Effector memory CD8-positive, alpha-beta T cell (primary cell): ENCODE measurements around the gene FAM170B.

Experiments
- ATAC-seq: fragments of 150-1000 bp; cut with Tn5 transposase; replicated peaks from 2 replicates; pipeline ENCODE4 v1.10.0; 2021; ENCODE audit warnings: mild to moderate bottlenecking, moderate library complexity
- DNase-seq, 3 experiments: peaks; one replicate each; pipeline ENCODE4 v3.0.0; 2021
- H3K27ac Mint-ChIP-seq, 2 donors: one replicate each; pipeline ENCODE4 v1.8.0; 2022; ENCODE audit warnings: mild to moderate bottlenecking in 2 of 2, mixed read lengths in 2 of 2, moderate library complexity in 2 of 2
- H3K27me3 Mint-ChIP-seq, 2 donors: one replicate each; pipeline ENCODE4 v1.8.0; 2022; ENCODE audit warnings: mixed read lengths in 2 of 2
- H3K36me3 Mint-ChIP-seq: one replicate; pipeline ENCODE4 v1.8.0; 2022; ENCODE audit warnings: mild to moderate bottlenecking, moderate library complexity, mixed read lengths; ENCODE audit not compliant: insufficient read depth
- H3K4me1 Mint-ChIP-seq, 2 donors: one replicate each; pipeline ENCODE4 v1.8.0; 2022; ENCODE audit warnings: low read depth in 2 of 2, mixed read lengths in 2 of 2
- H3K4me3 Mint-ChIP-seq, 2 donors: one replicate each; pipeline ENCODE4 v1.8.0; 2022; ENCODE audit warnings: mild to moderate bottlenecking in 2 of 2, mixed read lengths in 2 of 2, moderate library complexity in 2 of 2
- H3K9me3 Mint-ChIP-seq, 2 donors: one replicate each; pipeline ENCODE4 v1.8.0; 2022; ENCODE audit warnings: mixed read lengths in 2 of 2

FAM170B gene

GRCh38 chr10:49108656-49109055, 25.2 kb downstream of the FAM170B start:
- ATAC-seq (no peak), DNase-seq (no peak)
- Mint-ChIP-seq H3K4me1 (no peaks in the 10 kb centered on the region), H3K9me3 (peaks cover 0 to 2% of the 10 kb centered on the region in 2 donors), H3K27me3 (peaks cover 13 to 18% of the 10 kb centered on the region in 2 donors), H3K4me3 (no peak overlapping the region), H3K36me3 (no peaks in the 10 kb centered on the region), H3K27ac (no peak overlapping the region)

- no peak overlapping the region for H3K4me3 Mint-ChIP-seq
- H3K27me3 Mint-ChIP-seq, result peaks cover 11 to 18% of the 10 kb centered on the region in 2 donors
- DNase-seq, result no peak
- no peak for ATAC-seq
- no peak overlapping the region for H3K27ac Mint-ChIP-seq
- H3K36me3 Mint-ChIP-seq, result no peaks in the 10 kb centered on the region
- H3K4me1 Mint-ChIP-seq, result no peaks in the 10 kb centered on the region
- H3K9me3 Mint-ChIP-seq, result peaks cover 0 to 2% of the 10 kb centered on the region in 2 donors
Observed at GRCh38 chr10:49107887-49108267, 25.9 kb downstream of the FAM170B start.

- Mint-ChIP-seq H3K27me3 (peaks cover 11 to 18% of the 10 kb centered on the region in 2 donors), H3K36me3 (no peaks in the 10 kb centered on the region), H3K9me3 (peaks cover 0 to 2% of the 10 kb centered on the region in 2 donors), H3K27ac (no peak overlapping the region), H3K4me3 (no peak overlapping the region), H3K4me1 (no peaks in the 10 kb centered on the region)
- no peak for DNase-seq
- ATAC-seq, result no peak
Observed at GRCh38 chr10:49107111-49107886, 26.5 kb downstream of the FAM170B start.

- DNase-seq (no peak), ATAC-seq (no peak)
- Mint-ChIP-seq H3K9me3 (peaks cover 0 to 2% of the 10 kb centered on the region in 2 donors), H3K36me3 (no peaks in the 10 kb centered on the region), H3K27me3 (peaks cover 11 to 18% of the 10 kb centered on the region in 2 donors), H3K4me3 (no peak overlapping the region), H3K27ac (no peak overlapping the region), H3K4me1 (no peaks in the 10 kb centered on the region)
Observed at GRCh38 chr10:49106451-49106850, 27.4 kb downstream of the FAM170B start.

GRCh38 chr10:49105076-49105475, 28.7 kb downstream of the FAM170B start:
- H3K4me3 Mint-ChIP-seq, result no peak overlapping the region
- ATAC-seq (no peak), DNase-seq (no peak)
- no peaks in the 10 kb centered on the region for H3K36me3 Mint-ChIP-seq
- no peak overlapping the region for H3K27ac Mint-ChIP-seq
- peaks cover 0 to 2% of the 10 kb centered on the region in 2 donors for H3K9me3 Mint-ChIP-seq
- H3K4me1 Mint-ChIP-seq, result no peaks in the 10 kb centered on the region
- H3K27me3 Mint-ChIP-seq, result peaks cover 8 to 18% of the 10 kb centered on the region in 2 donors

- DNase-seq (no peak), ATAC-seq (no peak)
- H3K4me3 Mint-ChIP-seq, result no peak overlapping the region
- H3K4me1 Mint-ChIP-seq, result no peaks in the 10 kb centered on the region
- H3K9me3 Mint-ChIP-seq, result peaks cover 0 to 2% of the 10 kb centered on the region in 2 donors
- H3K27ac Mint-ChIP-seq, result no peak overlapping the region
- no peaks in the 10 kb centered on the region for H3K36me3 Mint-ChIP-seq
- peaks cover 8 to 21% of the 10 kb centered on the region in 2 donors for H3K27me3 Mint-ChIP-seq
Observed at GRCh38 chr10:49104323-49104722, 29.5 kb downstream of the FAM170B start.

- Mint-ChIP-seq H3K9me3 (peaks cover 0 to 2% of the 10 kb centered on the region in 2 donors), H3K4me1 (no peaks in the 10 kb centered on the region), H3K36me3 (no peaks in the 10 kb centered on the region), H3K27ac (no peak overlapping the region), H3K4me3 (no peak overlapping the region), H3K27me3 (peaks cover 9 to 22% of the 10 kb centered on the region in 2 donors)
- DNase-seq, result no peak
- no peak for ATAC-seq
Observed at GRCh38 chr10:49103761-49104160, 30.1 kb downstream of the FAM170B start.

GRCh38 chr10:49099046-49099445, 34.8 kb downstream of the FAM170B start:
- Mint-ChIP-seq H3K4me3 (no peak overlapping the region), H3K27ac (no peak overlapping the region), H3K4me1 (no peaks in the 10 kb centered on the region), H3K36me3 (no peaks in the 10 kb centered on the region), H3K9me3 (no peaks in the 10 kb centered on the region), H3K27me3 (peaks cover 12 to 20% of the 10 kb centered on the region in 2 donors)
- ATAC-seq, result no peak
- no peak for DNase-seq

GRCh38 chr10:49096890-49097445, 36.9 kb downstream of the FAM170B start:
- Mint-ChIP-seq H3K9me3 (no peaks in the 10 kb centered on the region), H3K4me3 (no peak overlapping the region), H3K36me3 (peaks cover 2% of the 10 kb centered on the region), H3K4me1 (no peaks in the 10 kb centered on the region), H3K27me3 (peaks cover 19 to 29% of the 10 kb centered on the region in 2 donors), H3K27ac (no peak overlapping the region)
- no peak for DNase-seq
- no peak for ATAC-seq

- Mint-ChIP-seq H3K4me1 (no peaks in the 10 kb centered on the region), H3K36me3 (peaks cover 2% of the 10 kb centered on the region), H3K4me3 (no peak overlapping the region), H3K27ac (no peak overlapping the region), H3K9me3 (no peaks in the 10 kb centered on the region), H3K27me3 (peaks cover 16 to 37% of the 10 kb centered on the region in 2 donors)
- no peak for ATAC-seq
- DNase-seq, result no peak
Observed at GRCh38 chr10:49094646-49095045, 39.2 kb downstream of the FAM170B start.

GRCh38 chr10:49093922-49094321, 39.9 kb downstream of the FAM170B start:
- Mint-ChIP-seq H3K9me3 (no peaks in the 10 kb centered on the region), H3K36me3 (peaks cover 2% of the 10 kb centered on the region), H3K4me1 (no peaks in the 10 kb centered on the region), H3K4me3 (no peak overlapping the region), H3K27ac (no peak overlapping the region), H3K27me3 (peaks cover 15 to 39% of the 10 kb centered on the region in 2 donors)
- no peak for DNase-seq
- ATAC-seq, result no peak

GRCh38 chr10:49092477-49092876, 41.3 kb downstream of the FAM170B start:
- H3K27ac Mint-ChIP-seq, result no peak overlapping the region
- H3K36me3 Mint-ChIP-seq, result peaks cover 2% of the 10 kb centered on the region
- H3K4me3 Mint-ChIP-seq, result no peak overlapping the region
- no peak for ATAC-seq
- no peaks in the 10 kb centered on the region for H3K4me1 Mint-ChIP-seq
- no peak for DNase-seq
- H3K9me3 Mint-ChIP-seq, result no peaks in the 10 kb centered on the region
- peaks cover 14 to 33% of the 10 kb centered on the region in 2 donors for H3K27me3 Mint-ChIP-seq

GRCh38 chr10:49091450-49092210, 42.2 kb downstream of the FAM170B start:
- peaks cover 0 to 2% of the 10 kb centered on the region in 2 donors for H3K9me3 Mint-ChIP-seq
- H3K4me3 Mint-ChIP-seq, result no peak overlapping the region
- no peaks in the 10 kb centered on the region for H3K4me1 Mint-ChIP-seq
- no peak for ATAC-seq
- H3K27ac Mint-ChIP-seq, result no peak overlapping the region
- H3K36me3 Mint-ChIP-seq, result peaks cover 2% of the 10 kb centered on the region
- H3K27me3 Mint-ChIP-seq, result peaks cover 14 to 33% of the 10 kb centered on the region in 2 donors
- no peak for DNase-seq
